ENCODE measurements around the gene EDIL3. TPM values are rescaled to one million over a fixed set of nuclear protein-coding genes. Genes with fewer than 3 reads are reported as not detected.

Gene EDIL3
- total RNA-seq, 6 experiments from 2014 or later, result 3.0 to 52.7 (median 47.5) TPM

DNA sequence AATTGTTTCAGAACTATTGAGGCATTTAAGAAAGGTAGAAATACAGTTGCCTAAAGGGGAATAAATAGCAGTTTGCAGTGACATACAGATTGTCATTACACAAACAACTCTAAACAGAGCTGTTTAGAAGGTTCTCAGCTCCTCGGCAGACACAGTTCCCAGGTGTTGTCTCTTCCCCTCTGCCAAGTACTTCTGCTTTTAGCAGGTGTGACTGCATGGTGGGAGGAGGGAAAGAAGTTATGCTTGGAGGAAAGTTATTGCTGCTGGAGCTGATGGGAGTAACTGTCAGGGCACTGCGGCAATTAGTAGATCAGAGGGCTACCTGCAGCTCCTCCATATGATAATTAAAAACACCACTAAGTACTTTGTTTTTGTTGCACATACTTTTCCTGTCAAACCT is 14.5 kb downstream of the EDIL3 start:
- no peaks in the 10 kb centered on the region for H3K27me3 Mint-ChIP-seq (ENCODE audit: insufficient read depth)
- H3K27ac Mint-ChIP-seq, result no peak overlapping the region
- TF ChIP-seq, protein P1, sequence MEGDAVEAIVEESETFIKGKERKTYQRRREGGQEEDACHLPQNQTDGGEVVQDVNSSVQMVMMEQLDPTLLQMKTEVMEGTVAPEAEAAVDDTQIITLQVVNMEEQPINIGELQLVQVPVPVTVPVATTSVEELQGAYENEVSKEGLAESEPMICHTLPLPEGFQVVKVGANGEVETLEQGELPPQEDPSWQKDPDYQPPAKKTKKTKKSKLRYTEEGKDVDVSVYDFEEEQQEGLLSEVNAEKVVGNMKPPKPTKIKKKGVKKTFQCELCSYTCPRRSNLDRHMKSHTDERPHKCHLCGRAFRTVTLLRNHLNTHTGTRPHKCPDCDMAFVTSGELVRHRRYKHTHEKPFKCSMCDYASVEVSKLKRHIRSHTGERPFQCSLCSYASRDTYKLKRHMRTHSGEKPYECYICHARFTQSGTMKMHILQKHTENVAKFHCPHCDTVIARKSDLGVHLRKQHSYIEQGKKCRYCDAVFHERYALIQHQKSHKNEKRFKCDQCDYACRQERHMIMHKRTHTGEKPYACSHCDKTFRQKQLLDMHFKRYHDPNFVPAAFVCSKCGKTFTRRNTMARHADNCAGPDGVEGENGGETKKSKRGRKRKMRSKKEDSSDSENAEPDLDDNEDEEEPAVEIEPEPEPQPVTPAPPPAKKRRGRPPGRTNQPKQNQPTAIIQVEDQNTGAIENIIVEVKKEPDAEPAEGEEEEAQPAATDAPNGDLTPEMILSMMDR (IDR thresholded peaks at IDR 0.05), result no peak
- H3K4me1 Mint-ChIP-seq (ENCODE audit: low read depth), result peaks cover 20% of the 10 kb centered on the region; the same call in 1 of the 2 replicates
- H3K4me3 Mint-ChIP-seq, result no peak overlapping the region
- H3K36me3 Mint-ChIP-seq (ENCODE audit: low read depth), result peaks cover 7% of the 10 kb centered on the region; the same call in 1 of the 2 replicates
- H3K9me3 Mint-ChIP-seq, result peaks cover 14% of the 10 kb centered on the region; the same call in 1 of the 2 replicates
- DNase-seq, result no peak

DNA sequence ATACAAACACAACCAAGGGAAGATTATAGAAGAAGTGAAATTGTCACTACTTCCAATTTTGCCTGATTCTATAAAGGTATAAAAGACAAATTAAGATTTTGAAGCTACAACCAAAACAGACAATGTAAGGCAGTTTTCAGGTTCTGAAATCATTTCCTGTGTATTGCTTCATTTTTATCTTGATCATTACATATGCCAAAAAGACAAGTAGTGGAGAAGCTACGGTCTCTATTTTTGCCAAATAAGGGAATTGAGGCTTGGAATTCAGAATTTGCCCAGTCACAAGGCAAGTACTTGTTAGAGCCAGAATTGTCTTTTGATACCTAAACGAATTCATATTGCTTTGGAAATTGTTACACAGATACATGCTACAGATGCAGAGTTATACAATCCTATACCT is 20.6 kb downstream of the EDIL3 start:
- H3K4me3 Mint-ChIP-seq, result no peak overlapping the region
- DNase-seq, result no peak
- TF ChIP-seq, protein P1 (IDR thresholded peaks at IDR 0.05), result no peak

DNA sequence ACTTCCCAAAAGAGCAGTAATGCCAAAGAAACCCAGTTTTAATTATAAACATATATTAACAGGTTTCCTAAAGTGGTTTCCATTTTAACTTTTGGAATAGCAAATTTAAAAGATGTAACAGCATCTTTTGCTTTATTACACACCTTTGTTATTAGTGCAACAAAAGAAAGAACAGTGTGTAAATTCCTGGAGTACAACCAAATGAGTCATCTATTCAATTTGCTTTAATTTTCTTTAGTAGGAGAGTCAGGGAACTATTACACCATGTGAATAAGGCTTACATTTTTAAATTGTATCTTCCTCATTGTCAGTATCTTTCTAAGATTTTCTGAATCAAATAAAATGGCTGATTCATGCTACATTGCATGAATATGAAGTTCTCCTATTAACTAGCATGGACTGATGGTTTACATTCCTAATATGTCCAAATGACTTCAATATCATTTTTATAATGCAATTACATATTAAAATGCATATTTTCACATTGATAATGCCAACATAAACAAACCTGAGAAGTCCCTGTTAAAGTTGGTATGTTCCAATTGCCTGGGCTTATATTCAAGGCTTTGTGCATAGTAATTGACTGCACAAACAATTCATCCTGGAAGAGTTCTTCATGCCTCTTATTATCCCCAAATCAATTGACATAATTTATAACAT is 22.5 kb downstream of the EDIL3 start:
- TF ChIP-seq, protein P1 (IDR thresholded peaks at IDR 0.05), result no peak
- no peaks in the 10 kb centered on the region; the same call in 1 of the 2 replicates for H3K9me3 Mint-ChIP-seq
- peaks cover 5% of the 10 kb centered on the region; the same call in 1 of the 2 replicates for H3K36me3 Mint-ChIP-seq (ENCODE audit: low read depth)
- DNase-seq, result no peak
- no peaks in the 10 kb centered on the region; the same call in 1 of the 2 replicates for H3K4me1 Mint-ChIP-seq (ENCODE audit: low read depth)
- H3K27me3 Mint-ChIP-seq (ENCODE audit: insufficient read depth), result no peaks in the 10 kb centered on the region; the same call in 1 of the 2 replicates
- H3K27ac Mint-ChIP-seq, result no peak overlapping the region
- H3K4me3 Mint-ChIP-seq, result no peak overlapping the region

More for the DNA sequence above, 20.6 kb downstream of the EDIL3 start:
- Mint-ChIP-seq H3K27ac (no peak overlapping the region), H3K4me1 (ENCODE audit: low read depth) (no peaks in the 10 kb centered on the region; the same call in 1 of the 2 replicates), H3K27me3 (ENCODE audit: insufficient read depth) (no peaks in the 10 kb centered on the region; the same call in 1 of the 2 replicates), H3K9me3 (peaks cover 9% of the 10 kb centered on the region; the same call in 1 of the 2 replicates), H3K36me3 (ENCODE audit: low read depth) (peaks cover 12% of the 10 kb centered on the region; the same call in 1 of the 2 replicates)

DNA sequence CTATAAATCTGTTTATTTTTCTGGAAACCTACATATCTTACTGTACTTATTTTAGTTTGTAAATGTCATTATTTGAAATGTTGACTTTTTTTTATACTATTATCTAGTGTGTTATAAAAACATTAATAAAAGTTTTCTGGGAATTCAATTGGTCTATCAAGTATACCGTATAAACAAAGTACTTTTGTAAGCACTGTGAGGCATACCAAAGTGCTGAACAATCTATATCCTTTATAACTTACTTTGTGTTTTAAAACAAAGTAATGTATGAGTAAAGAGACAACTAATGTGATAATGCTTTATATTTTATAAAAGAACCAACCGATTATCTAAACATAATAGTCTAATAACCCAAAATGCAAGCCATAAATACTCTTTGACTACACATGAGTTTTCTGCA is 23.1 kb downstream of the EDIL3 start:
- Mint-ChIP-seq H3K4me1 (ENCODE audit: low read depth) (no peaks in the 10 kb centered on the region; the same call in 1 of the 2 replicates), H3K9me3 (peaks cover under 1% of the 10 kb centered on the region; the same call in 1 of the 2 replicates), H3K27ac (no peak overlapping the region), H3K4me3 (no peak overlapping the region), H3K36me3 (ENCODE audit: low read depth) (peaks cover 5% of the 10 kb centered on the region; the same call in 1 of the 2 replicates), H3K27me3 (ENCODE audit: insufficient read depth) (no peaks in the 10 kb centered on the region; the same call in 1 of the 2 replicates)
- TF ChIP-seq, protein P1 (IDR thresholded peaks at IDR 0.05), result no peak
- no peak for DNase-seq

DNA sequence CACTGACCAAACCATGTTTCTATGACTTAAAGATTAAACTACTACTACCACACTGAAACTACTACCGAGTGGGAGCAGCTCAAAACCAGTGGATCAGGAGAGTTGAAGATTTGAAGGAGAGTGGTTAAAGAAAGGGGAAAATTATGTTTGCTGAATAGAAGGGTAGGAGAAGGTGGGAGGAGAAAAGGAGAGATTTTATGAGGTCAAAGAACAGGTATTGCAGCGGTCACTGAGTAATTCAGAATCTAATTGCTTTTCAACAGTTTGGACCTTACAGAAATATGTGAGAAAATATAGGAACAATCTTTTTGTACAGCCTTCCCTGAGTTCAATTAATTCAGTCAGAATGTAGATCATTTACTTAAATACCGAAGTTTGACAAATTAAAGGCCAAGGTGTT is 24.6 kb downstream of the EDIL3 start:
- DNase-seq, result no peak
- Mint-ChIP-seq H3K9me3 (peaks cover 10% of the 10 kb centered on the region), H3K27me3 (ENCODE audit: insufficient read depth) (no peaks in the 10 kb centered on the region; the same call in 1 of the 2 replicates), H3K4me3 (no peak overlapping the region), H3K27ac (no peak overlapping the region), H3K4me1 (ENCODE audit: low read depth) (no peaks in the 10 kb centered on the region; the same call in 1 of the 2 replicates), H3K36me3 (ENCODE audit: low read depth) (peaks cover 5% of the 10 kb centered on the region; the same call in 1 of the 2 replicates)
- TF ChIP-seq, protein P1 (IDR thresholded peaks at IDR 0.05), result no peak

Data from HFFc6 (cell line).